ENCODE measurements around the gene FLG2. TPM values are rescaled to one million over a fixed set of nuclear protein-coding genes. Genes with fewer than 3 reads are reported as not detected.

FLG2 gene
- total and polyA plus RNA-seq, 2 of the 8 experiments (the other 6 are each of a cell fraction or from before 2014, with no cell fraction given) = not detected

GRCh38 chr1:152359906-152360305 lies at the start of gene FLG2 (continued):
- no peak for TF ChIP-seq CHD7 (IDR thresholded peaks at IDR 0.05; ENCODE audit: insufficient replicate concordance, low read length)
- TF ChIP-seq ATF3 (IDR thresholded peaks at IDR 0.05; ENCODE audit: insufficient read depth, low read depth, low read length) = no peak
- TF ChIP-seq RFX5 (IDR thresholded peaks at IDR 0.05; ENCODE audit: borderline replicate concordance, low read depth, low read length) = no peak
- no peak for TF ChIP-seq CREB1 (IDR thresholded peaks at IDR 0.05)
- TF ChIP-seq ZNF274 (IDR thresholded peaks at IDR 0.05; ENCODE audit: borderline replicate concordance, extremely low read depth, low read length) = no peak
- TF ChIP-seq POLR2AphosphoS5 (IDR thresholded peaks at IDR 0.05; ENCODE audit: low read depth, low read length) = no peak
- TF ChIP-seq ATF2 (IDR thresholded peaks at IDR 0.05; ENCODE audit: low read length) = no peak
- no peak for TF ChIP-seq PHF8 (conservative IDR thresholded peaks at IDR 0.05; ENCODE audit: low read depth, low read length)
- no peak for TF ChIP-seq CHD2 (IDR thresholded peaks at IDR 0.05; ENCODE audit: low read length)
- no peak for TF ChIP-seq HDAC2 (IDR thresholded peaks at IDR 0.05; ENCODE audit: borderline replicate concordance in 1 of 2, low read depth in 2 of 2, low read length in 2 of 2)
